GM12892 (cell line): ENCODE results near the gene LRRC8A.

Experiments
- POLR2A ChIP-seq: IDR thresholded peaks from 2 replicates; pipeline ENCODE4 v1.6.1; 2011; ENCODE audit warnings: low read depth, low read length, control low read depth
- POLR2AphosphoS5 ChIP-seq: IDR thresholded peaks from 2 replicates; pipeline ENCODE4 v1.6.1; 2011; ENCODE audit warnings: low read depth, low read length, control low read depth
- TAF1 ChIP-seq: IDR thresholded peaks from 2 replicates; pipeline ENCODE4 v1.6.1; 2011; ENCODE audit warnings: low read depth, mild to moderate bottlenecking, control low read depth, low read length, borderline replicate concordance

- TF ChIP-seq POLR2AphosphoS5: no peak
- no peak for TF ChIP-seq TAF1
- TF ChIP-seq POLR2A: no peak
Measured at GRCh38 chr9:128945798-128946501, 64.0 kb downstream of the LRRC8A start.
